Neuronal stem cell (in vitro differentiated cells): ENCODE measurements around the gene NLGN1.

Source experiments
- DNase-seq: peaks from one replicate; pipeline ENCODE4 v3.0.0-alpha.2; 2013; ENCODE audit warnings: low spot score
- H2AFZ ChIP-seq: one replicate; pipeline ENCODE4 v1.6.1; 2013; ENCODE audit warnings: mild to moderate bottlenecking, low read length, inconsistent platforms
- H2AK5ac ChIP-seq: 2 replicates; pipeline ENCODE4 v1.6.1; 2013; ENCODE audit warnings: low read depth, mild to moderate bottlenecking, inconsistent platforms, low read length, moderate library complexity, mixed read lengths
- H2BK120ac ChIP-seq: 2 replicates; pipeline ENCODE4 v1.6.1; 2013; ENCODE audit warnings: low read depth, mild to moderate bottlenecking, inconsistent platforms, low read length, moderate library complexity, mixed read lengths
- H2BK12ac ChIP-seq: one replicate; pipeline ENCODE4 v1.6.1; 2013; ENCODE audit warnings: low read length, inconsistent platforms
- H2BK15ac ChIP-seq: 2 replicates; pipeline ENCODE4 v1.6.1; 2013; ENCODE audit warnings: mild to moderate bottlenecking, low read length, inconsistent platforms, mixed read lengths
- H2BK5ac ChIP-seq: one replicate; pipeline ENCODE4 v1.6.1; 2013; ENCODE audit warnings: inconsistent platforms, mild to moderate bottlenecking, low read length, moderate library complexity
- H3K14ac ChIP-seq: one replicate; pipeline ENCODE4 v1.6.1; 2013; ENCODE audit warnings: low read length, inconsistent platforms
- H3K18ac ChIP-seq: 2 replicates; pipeline ENCODE4 v1.6.1; 2013; ENCODE audit warnings: low read length, inconsistent platforms
- H3K23ac ChIP-seq: 2 replicates; pipeline ENCODE4 v1.6.1; 2013; ENCODE audit warnings: low read depth, mild to moderate bottlenecking, mixed read lengths, low read length, inconsistent platforms; ENCODE audit not compliant: poor library complexity
- H3K27ac ChIP-seq: replicated peaks from 3 replicates; pipeline ENCODE4 v1.5.1; 2013; ENCODE audit warnings: low read length, inconsistent platforms
- H3K27me3 ChIP-seq, 3 experiments: 2 replicates each; pipeline ENCODE4 v1.6.1; 2013; ENCODE audit warnings: low read length in 3 of 3, mild to moderate bottlenecking in 2 of 3, inconsistent platforms in 1 of 3, low read depth in 1 of 3, mixed read lengths in 1 of 3, moderate library complexity in 1 of 3; ENCODE audit not compliant: control insufficient read depth in 3 of 3, insufficient read depth in 3 of 3
- H3K36me3 ChIP-seq, 2 donors: replicated peaks in 1 of 2; 2 replicates each; pipeline ENCODE4 v1.6.1; 2013; ENCODE audit warnings: low read length in 2 of 2; ENCODE audit not compliant: control insufficient read depth in 2 of 2, insufficient read depth in 2 of 2
- H3K4ac ChIP-seq: 2 replicates; pipeline ENCODE4 v1.6.1; 2013; ENCODE audit warnings: inconsistent platforms, mild to moderate bottlenecking, low read length, moderate library complexity
- H3K4me1 ChIP-seq, 2 donors: 1 replicate in 1 of 2; 2 replicates in 1 of 2; pipeline ENCODE4 v1.6.1; 2013; ENCODE audit warnings: low read length in 2 of 2, low read depth in 1 of 2; ENCODE audit not compliant: control insufficient read depth in 2 of 2, insufficient read depth in 1 of 2
- H3K4me2 ChIP-seq: one replicate; pipeline ENCODE4 v1.6.1; 2013; ENCODE audit warnings: mild to moderate bottlenecking, low read length, inconsistent platforms; ENCODE audit not compliant: insufficient read depth, poor library complexity, severe bottlenecking
- H3K4me3 ChIP-seq, 2 donors: 2 replicates each; pipeline ENCODE4 v1.5.1; 2013; ENCODE audit warnings: low read length in 2 of 2, mild to moderate bottlenecking in 2 of 2, inconsistent platforms in 1 of 2, moderate library complexity in 1 of 2
- H3K79me1 ChIP-seq: one replicate; pipeline ENCODE4 v1.6.1; 2013; ENCODE audit warnings: low read depth, mild to moderate bottlenecking, inconsistent platforms, low read length, moderate library complexity
- H3K9ac ChIP-seq: one replicate; pipeline ENCODE4 v1.6.1; 2013; ENCODE audit warnings: mild to moderate bottlenecking, low read depth, low read length, inconsistent platforms; ENCODE audit not compliant: poor library complexity
- H3K9me3 ChIP-seq, 2 donors: replicated peaks in 1 of 2; 2 replicates each; pipeline versions ENCODE3 to v1.6.1; 2013; ENCODE audit warnings: low read length in 2 of 2, mild to moderate bottlenecking in 2 of 2, inconsistent platforms in 1 of 2, low read depth in 1 of 2, mixed read lengths in 1 of 2, moderate library complexity in 1 of 2; ENCODE audit not compliant: control insufficient read depth in 2 of 2, insufficient read depth in 1 of 2
- H4K8ac ChIP-seq: one replicate; pipeline ENCODE4 v1.6.1; 2013; ENCODE audit warnings: low read depth, mild to moderate bottlenecking, inconsistent platforms, low read length, moderate library complexity
- H4K91ac ChIP-seq: one replicate; pipeline ENCODE4 v1.6.1; 2013; ENCODE audit warnings: low read length, low read depth, mild to moderate bottlenecking, inconsistent platforms; ENCODE audit not compliant: poor library complexity
- WGBS, 2 donors: extraction: QIAGEN DNeasy Blood & Tissue Kit; methylation state at CpG; one replicate each; pipeline ENCODE4 v1.1.7; 2013; ENCODE audit warnings: missing lambda C conversion rate in 2 of 2, mixed read lengths in 1 of 2; ENCODE audit not compliant: insufficient read length in 2 of 2, insufficient replicate concordance in 1 of 2; ENCODE audit errors: extremely low coverage in 2 of 2; 5-methylcytosine and 5-hydroxymethylcytosine counted together

Gene NLGN1

DNA sequence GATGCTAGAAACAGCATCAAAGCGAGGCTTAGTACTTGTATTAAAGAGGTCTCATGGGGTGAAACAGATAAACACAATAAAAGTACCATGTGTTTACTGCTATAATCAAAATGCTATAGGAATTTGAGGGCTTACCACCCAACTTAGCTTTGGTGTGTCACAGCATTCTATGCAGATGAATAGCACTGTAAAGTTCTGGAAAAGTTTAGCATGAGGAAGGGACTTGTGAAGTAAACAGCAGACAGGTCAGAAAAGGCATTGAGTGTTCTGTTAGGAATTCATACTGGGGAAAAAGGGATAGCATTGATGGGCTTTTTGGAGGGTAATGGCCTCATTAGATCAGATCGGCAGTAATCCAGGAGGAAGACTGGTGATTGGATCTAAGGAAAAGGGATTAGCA is 505.3 kb downstream of the NLGN1 start:
- Histone ChIP-seq H3K4ac (no peak overlapping the region), H4K91ac (no peak overlapping the region), H3K18ac (no peak overlapping the region), H3K14ac (no peak overlapping the region), H3K79me1 (no peaks in the 10 kb centered on the region), H4K8ac (no peak overlapping the region), H3K9ac (no peak overlapping the region), H2AK5ac (no peak overlapping the region), H3K27ac (no peak overlapping the region), H2BK5ac (no peak overlapping the region), H3K27me3 (no peaks in the 10 kb centered on the region), H3K4me2 (no peak overlapping the region), H2BK15ac (no peak overlapping the region), H3K23ac (no peak overlapping the region), H3K9me3 (peaks cover 0 to 2% of the 10 kb centered on the region in 2 donors), H2BK12ac (no peak overlapping the region), H2AFZ (no peak overlapping the region), H3K36me3 (no peaks in the 10 kb centered on the region), H3K4me1 (peaks cover 4 to 9% of the 10 kb centered on the region in 2 donors), H2BK120ac (no peak overlapping the region), H3K4me3 (no peak overlapping the region)
- no CpG with 5 or more reads among the region's 2 CpGs for WGBS, 2 donors
- no peak for DNase-seq

DNA sequence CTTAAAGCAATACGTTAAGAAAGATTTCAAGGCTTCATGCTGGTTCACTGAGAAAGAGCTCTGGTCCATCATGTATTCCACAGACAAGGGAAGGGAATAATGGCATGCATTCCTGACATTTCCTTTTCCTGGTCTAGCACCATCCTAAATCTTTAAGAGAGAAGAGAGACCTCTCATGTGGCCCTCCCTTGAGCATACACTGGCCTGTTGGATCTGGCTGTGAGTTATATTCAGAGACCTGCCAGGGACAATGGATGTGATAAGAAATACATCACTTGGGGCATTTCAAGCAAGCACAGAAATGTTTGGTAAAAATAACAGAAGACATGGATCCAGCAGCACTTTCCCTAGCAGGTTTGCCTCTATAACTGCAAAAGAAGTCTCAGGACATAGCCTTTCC is 507.8 kb downstream of the NLGN1 start:
- no peak overlapping the region for H3K4ac ChIP-seq
- no peaks in the 10 kb centered on the region for H3K27me3 ChIP-seq
- no peak overlapping the region for H3K18ac ChIP-seq
- peaks cover 0 to 2% of the 10 kb centered on the region in 2 donors for H3K9me3 ChIP-seq
- no peaks in the 10 kb centered on the region for H3K79me1 ChIP-seq
- no peak overlapping the region for H3K9ac ChIP-seq
- H3K4me1 ChIP-seq, result peaks cover 4 to 9% of the 10 kb centered on the region in 2 donors
- H2AK5ac ChIP-seq, result no peak overlapping the region
- H3K36me3 ChIP-seq, result no peaks in the 10 kb centered on the region
- H2BK15ac ChIP-seq, result no peak overlapping the region
- H3K27ac ChIP-seq, result no peak overlapping the region
- no CpG with 5 or more reads among the region's 1 CpG for WGBS, 2 donors
- peak overlapping the region; percentile 3 for H2AFZ ChIP-seq
- H3K23ac ChIP-seq, result no peak overlapping the region
- H2BK120ac ChIP-seq, result no peak overlapping the region
- H3K4me2 ChIP-seq, result no peak overlapping the region
- no peak for DNase-seq
- H4K91ac ChIP-seq, result no peak overlapping the region
- no peak overlapping the region for H2BK12ac ChIP-seq
- no peak overlapping the region for H3K14ac ChIP-seq
- H4K8ac ChIP-seq, result no peak overlapping the region
- H2BK5ac ChIP-seq, result no peak overlapping the region
- H3K4me3 ChIP-seq, result no peak overlapping the region

- no peak overlapping the region for H2BK120ac ChIP-seq
- H3K9ac ChIP-seq, result no peak overlapping the region
- no peak overlapping the region for H2AK5ac ChIP-seq
- WGBS, 2 donors, result no CpG with 5 or more reads among the region's 3 CpGs
- H3K27me3 ChIP-seq, result no peaks in the 10 kb centered on the region
- H3K4me1 ChIP-seq, result peaks cover 14 to 43% of the 10 kb centered on the region in 2 donors
- no peak overlapping the region for H2BK12ac ChIP-seq
- no peak overlapping the region for H3K4ac ChIP-seq
- H3K18ac ChIP-seq, result no peak overlapping the region
- no peak for DNase-seq
- no peak overlapping the region for H3K4me3 ChIP-seq
- peaks cover 0 to 2% of the 10 kb centered on the region in 2 donors for H3K9me3 ChIP-seq
- H4K91ac ChIP-seq, result no peak overlapping the region
- no peak overlapping the region for H3K23ac ChIP-seq
- no peak overlapping the region for H2BK15ac ChIP-seq
- peak overlapping the region; percentile 19 for H2AFZ ChIP-seq
- no peak overlapping the region for H2BK5ac ChIP-seq
- no peak overlapping the region for H4K8ac ChIP-seq
- H3K4me2 ChIP-seq, result no peak overlapping the region
- H3K27ac ChIP-seq, result no peak overlapping the region
- no peaks in the 10 kb centered on the region for H3K79me1 ChIP-seq
- H3K36me3 ChIP-seq, result no peaks in the 10 kb centered on the region
- H3K14ac ChIP-seq, result no peak overlapping the region
Measured at GRCh38 chr3:173911446-173911845, 513.9 kb downstream of the NLGN1 start.

DNA sequence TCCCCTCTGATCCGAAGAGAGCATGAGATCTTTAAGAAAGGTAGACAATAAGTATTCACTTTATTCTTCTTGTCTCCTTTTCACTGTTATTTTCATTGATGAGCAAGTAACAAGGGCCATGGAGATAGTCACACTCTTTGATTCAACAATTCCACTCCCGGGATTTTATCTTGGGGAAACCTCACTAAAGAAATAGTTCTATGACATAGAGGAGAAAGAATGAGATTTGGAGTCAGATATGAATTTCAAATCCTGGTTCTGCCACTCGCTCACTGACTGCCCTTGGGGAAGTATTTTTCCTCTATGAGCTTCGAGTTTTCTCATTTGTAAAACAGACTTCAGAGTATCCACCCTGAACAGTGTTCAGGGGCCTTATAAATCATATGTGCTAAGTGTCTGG is 514.6 kb downstream of the NLGN1 start:
- Histone ChIP-seq H3K9me3 (no peaks in the 10 kb centered on the region), H2BK12ac (no peak overlapping the region), H2AK5ac (no peak overlapping the region), H3K23ac (no peak overlapping the region), H3K18ac (no peak overlapping the region), H3K4ac (no peak overlapping the region), H3K79me1 (no peaks in the 10 kb centered on the region), H2BK120ac (no peak overlapping the region), H3K36me3 (no peaks in the 10 kb centered on the region), H4K91ac (no peak overlapping the region), H2BK15ac (no peak overlapping the region), H3K27ac (no peak overlapping the region), H2BK5ac (no peak overlapping the region), H3K9ac (no peak overlapping the region), H3K4me2 (no peak overlapping the region), H3K4me3 (no peak overlapping the region), H3K4me1 (peaks cover 14 to 43% of the 10 kb centered on the region in 2 donors), H3K27me3 (no peaks in the 10 kb centered on the region), H3K14ac (no peak overlapping the region), H2AFZ (no peak overlapping the region), H4K8ac (no peak overlapping the region)
- DNase-seq, result no peak
- WGBS, 2 donors, result no CpG with 5 or more reads among the region's 4 CpGs
